ENCODE measurements around the gene DNAJC5.
"Not testable (repeated sequence)": the region's sequence is repeated elsewhere in the genome, so short reads cannot be mapped to it uniquely, and the experiment has no call there.

The DNAJC5 gene, protein sequence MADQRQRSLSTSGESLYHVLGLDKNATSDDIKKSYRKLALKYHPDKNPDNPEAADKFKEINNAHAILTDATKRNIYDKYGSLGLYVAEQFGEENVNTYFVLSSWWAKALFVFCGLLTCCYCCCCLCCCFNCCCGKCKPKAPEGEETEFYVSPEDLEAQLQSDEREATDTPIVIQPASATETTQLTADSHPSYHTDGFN

DNA sequence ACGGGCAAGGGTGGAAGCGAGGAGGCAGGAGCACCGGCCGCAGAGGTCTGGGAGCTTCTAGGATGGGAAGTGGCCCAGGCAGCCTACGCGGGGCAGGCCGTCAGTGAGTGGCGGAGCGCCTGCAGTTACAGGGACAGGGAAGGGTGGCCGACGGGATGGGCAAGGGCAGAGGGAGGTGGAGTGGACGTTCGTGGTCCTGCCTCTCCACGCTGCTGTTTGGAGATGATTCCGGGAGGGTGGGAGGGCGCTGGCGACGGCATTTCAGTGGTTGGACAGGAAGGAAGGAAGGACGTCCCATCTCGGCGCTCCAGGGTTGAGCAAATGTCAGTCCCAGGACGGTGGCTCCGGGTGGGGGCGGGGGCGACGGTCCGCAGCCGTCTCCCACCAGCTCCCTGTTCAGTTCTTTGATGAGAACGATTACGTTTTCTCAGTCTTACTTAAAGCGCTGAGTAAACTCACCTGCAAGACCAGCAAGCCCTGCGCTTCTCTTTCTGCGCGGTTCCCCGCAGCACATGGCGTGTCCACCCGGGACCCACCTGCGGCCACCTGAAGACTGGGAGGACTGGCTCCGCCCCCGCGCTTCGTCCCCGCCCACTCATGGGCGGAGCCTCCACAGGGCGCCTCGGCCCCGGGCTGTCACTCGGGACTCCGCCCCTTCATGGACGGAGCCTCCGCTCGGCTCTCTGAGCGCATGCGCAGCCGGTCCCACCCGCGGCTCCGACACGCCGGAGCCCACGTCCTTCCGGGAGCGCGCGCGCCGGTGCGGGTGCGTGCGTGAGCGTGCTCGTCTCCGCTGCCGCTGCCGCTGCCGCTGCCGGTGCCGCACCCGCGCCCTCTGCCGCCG, at the start of gene DNAJC5:
TSS of gene DNAJC5 (plus strand) at position 769 of the 844 bp plus-strand sequence. CDS start 33,220 bp downstream, outside the sequence.
- peak; percentile 85 for DNase-seq (ENCODE audit: low read depth)

DNA sequence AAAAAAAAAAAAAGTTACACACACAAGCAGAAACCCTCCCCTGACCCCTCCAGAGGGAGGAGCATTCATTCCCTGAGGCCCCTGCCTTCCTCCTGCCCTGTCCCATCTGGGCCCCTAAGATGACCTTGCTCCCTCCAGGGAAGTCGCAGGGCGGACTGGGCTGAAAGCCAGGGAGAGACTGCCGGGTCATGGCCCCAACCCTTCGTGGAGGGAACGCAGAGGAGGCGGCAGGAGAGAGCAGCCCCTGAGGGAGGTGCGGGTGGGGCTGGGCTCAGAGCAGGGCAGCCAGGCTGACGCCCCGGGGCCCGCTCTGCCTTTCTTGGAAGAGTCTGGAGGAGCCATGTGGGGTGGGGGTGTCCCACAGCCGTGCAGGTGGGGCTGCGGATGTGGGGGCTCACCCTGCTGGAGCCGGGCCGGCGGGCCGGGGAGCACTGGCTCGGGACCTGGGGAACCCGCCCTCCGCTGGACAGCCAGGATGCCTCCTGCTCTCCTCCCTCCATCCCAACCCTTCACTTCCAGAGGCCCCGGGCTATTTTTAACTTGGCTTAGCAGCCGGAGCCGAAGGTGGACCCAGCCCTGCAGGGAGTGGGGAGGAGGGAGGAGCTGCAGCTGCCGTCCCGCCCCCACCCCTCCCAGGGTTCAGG, 48.7 kb upstream of the DNAJC5 start:
- DNase-seq (ENCODE audit: low read depth), result no peak

DNA sequence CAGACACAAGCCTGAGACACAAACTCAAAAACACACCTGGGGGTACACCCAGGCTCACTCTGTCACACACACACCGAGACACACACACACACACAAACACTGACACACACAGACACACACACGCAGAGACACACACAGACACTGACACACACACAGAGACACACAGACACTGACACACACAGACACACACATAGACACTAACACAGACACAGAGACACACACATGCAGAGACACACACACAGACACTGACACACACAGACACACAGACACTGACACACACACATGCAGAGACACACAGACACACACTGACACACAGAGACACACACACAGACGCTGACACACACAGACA, 48.1 kb upstream of the DNAJC5 start:
- DNase-seq (ENCODE audit: low read depth), result no peak

DNA sequence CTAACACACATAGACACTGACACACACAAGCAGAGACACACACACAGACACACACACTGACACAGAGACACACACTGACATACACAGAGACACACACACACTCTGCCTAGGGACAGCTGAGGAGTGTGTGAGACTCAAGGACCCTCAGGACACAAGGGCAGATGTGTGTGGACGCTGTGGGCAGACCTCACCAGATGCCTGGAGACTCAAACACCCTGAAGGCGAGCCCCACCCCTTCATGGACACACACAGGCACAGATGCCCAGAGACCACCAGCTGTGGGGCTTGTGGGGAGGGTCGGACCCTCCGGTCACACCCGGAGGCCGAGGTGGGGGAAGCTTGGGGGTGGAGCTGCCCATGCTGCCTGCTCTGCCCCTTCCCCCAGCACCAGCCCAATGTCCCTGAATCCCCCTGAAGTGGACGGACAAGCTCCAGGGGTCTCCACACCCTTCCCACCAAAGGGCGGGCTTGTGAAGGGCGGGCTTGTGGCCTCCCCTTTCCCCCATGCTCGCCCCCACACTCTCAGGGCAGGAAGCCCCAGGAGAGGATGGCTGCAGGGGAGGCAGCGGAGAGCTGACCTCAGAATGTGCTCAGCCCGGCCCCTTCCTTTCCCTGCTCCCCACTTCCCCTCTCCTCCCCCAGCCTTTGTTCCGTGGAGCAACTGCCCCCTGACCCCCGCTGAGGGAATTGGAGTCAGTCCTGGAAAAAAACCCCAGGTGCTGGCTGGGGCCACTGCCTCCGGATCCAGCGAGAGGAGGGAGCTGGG, 47.5 kb upstream of the DNAJC5 start:
- no peak for DNase-seq (ENCODE audit: low read depth)

- no peak for DNase-seq (ENCODE audit: low read depth)
Observed at GRCh38 chr20:63848003-63848911, 46.7 kb upstream of the DNAJC5 start.

GRCh38 chr20:63850689-63851547, 44.0 kb upstream of the DNAJC5 start:
- DNase-seq (ENCODE audit: low read depth), result no peak

GRCh38 chr20:63851548-63851943, 43.4 kb upstream of the DNAJC5 start:
- not testable (repeated sequence) for DNase-seq (ENCODE audit: low read depth)

- not testable (repeated sequence) for DNase-seq (ENCODE audit: low read depth)
Observed at GRCh38 chr20:63853733-63854068, 41.2 kb upstream of the DNAJC5 start.

DNA sequence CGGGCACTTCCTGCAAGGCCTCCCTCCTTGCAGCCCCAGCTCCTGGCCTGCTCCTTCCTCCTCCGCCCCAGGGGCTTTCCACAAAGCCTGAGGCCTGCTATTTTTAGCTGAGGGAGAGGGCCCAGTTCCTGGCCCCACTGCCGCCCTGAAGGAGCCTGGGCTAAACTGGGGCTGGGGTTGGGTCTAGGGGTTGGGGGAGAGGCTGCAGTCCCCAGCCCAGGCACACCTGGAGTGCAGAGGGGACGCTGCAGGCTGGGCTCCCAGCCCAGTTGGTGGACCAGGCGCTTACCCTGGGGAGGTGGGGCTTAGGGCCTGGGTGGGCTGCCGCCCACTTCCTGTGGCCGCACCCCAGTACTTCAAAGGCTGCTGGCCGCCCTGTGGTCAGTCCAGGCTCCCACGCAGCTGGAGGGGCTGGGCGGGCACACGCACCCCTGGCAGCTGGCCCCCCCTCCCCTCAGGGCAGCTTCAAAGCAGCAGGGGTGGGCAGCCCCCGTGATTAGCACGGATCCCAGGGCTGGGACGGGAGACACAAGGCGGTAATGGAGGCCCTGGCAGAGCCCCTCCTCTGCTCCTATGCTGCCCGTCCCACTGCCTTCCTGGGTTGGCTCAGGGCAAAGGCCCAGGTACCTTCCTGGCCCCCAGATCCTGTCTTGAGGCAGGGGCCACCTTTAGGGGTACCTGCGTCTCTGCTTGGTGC, 40.7 kb upstream of the DNAJC5 start:
- no peak for DNase-seq (ENCODE audit: low read depth)

GRCh38 chr20:63854766-63855362, 40.1 kb upstream of the DNAJC5 start:
- no peak for DNase-seq (ENCODE audit: low read depth)

- DNase-seq (ENCODE audit: low read depth), result no peak
Observed at GRCh38 chr20:63855363-63856097, 39.4 kb upstream of the DNAJC5 start.

- no peak for DNase-seq (ENCODE audit: low read depth)
Observed at GRCh38 chr20:63856098-63856511, 38.8 kb upstream of the DNAJC5 start.

GRCh38 chr20:63857764-63858392, 37.0 kb upstream of the DNAJC5 start:
- DNase-seq (ENCODE audit: low read depth), result no peak

DNA sequence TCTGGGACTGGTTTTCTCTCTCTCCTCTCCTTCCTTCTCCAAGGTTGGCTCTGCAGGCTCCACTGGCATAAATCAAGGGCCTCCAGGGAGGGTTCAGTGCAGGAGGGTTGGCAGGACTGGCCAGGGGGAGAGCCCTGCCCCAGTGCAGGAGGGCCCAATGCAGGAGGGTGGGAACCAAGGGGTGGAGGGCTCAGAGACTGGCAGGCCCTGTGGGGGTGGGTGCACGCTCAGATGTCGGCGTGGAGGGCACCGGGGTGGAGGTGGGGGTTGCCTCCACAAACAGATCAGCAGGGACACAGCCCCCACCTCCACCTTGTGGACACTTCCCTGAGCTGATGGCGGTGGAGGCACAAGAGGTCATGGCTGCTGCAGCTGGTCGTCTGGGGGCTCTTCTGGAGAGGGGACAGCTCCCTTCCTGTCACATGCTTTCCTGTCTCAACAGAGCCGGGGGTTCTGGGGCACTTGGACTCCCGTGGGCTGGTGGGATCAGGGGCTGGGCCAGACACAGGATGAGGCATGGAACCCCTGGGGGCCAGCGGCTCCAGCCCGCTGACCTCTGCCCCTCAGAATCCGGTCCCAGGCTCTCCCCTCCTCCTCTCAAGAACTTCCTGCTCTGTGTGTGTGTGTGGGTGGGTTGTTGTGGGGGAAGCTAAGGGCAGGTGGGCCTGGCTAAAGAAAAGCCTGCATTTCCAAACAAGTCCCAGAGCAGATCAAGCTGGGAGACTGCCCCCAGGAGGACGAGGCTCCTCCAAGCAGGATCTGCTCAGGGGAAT, 36.3 kb upstream of the DNAJC5 start:
- peak; percentile 54 for DNase-seq (ENCODE audit: low read depth)

GRCh38 chr20:63859166-63859699, 35.7 kb upstream of the DNAJC5 start:
- DNase-seq (ENCODE audit: low read depth), result no peak

GRCh38 chr20:63860325-63861051, 34.4 kb upstream of the DNAJC5 start:
- no peak for DNase-seq (ENCODE audit: low read depth)
